H9 (cell line): ENCODE measurements around the gene PCCA. TPM values are rescaled to one million over a fixed set of nuclear protein-coding genes. Genes with fewer than 3 reads are reported as not detected.
A peak's percentile ranks its signal among the peaks of the same experiment; 100 is the strongest.

Experiments
- DNase-seq: peaks from one replicate; pipeline ENCODE4 v3.0.0-alpha.2; 2017
- H2AFZ ChIP-seq: one replicate; pipeline ENCODE4 v1.6.1; 2013; ENCODE audit warnings: mild to moderate bottlenecking, low read length, control low read depth, moderate library complexity
- H2AK5ac ChIP-seq: 2 replicates; pipeline ENCODE4 v1.6.1; 2013; ENCODE audit warnings: low read length, control low read depth, mixed read lengths; ENCODE audit not compliant: insufficient read length
- H2BK120ac ChIP-seq: one replicate; pipeline ENCODE4 v1.6.1; 2013; ENCODE audit warnings: low read depth, mild to moderate bottlenecking, low read length, control low read depth, inconsistent platforms; ENCODE audit not compliant: poor library complexity, severe bottlenecking
- H2BK12ac ChIP-seq: 2 replicates; pipeline ENCODE4 v1.6.1; 2013; ENCODE audit warnings: low read length, control low read depth, mixed read lengths, low read depth; ENCODE audit not compliant: insufficient read length
- H2BK15ac ChIP-seq: 2 replicates; pipeline ENCODE4 v1.6.1; 2013; ENCODE audit warnings: low read depth, low read length, control low read depth
- H2BK20ac ChIP-seq: one replicate; pipeline ENCODE4 v1.6.1; 2013; ENCODE audit warnings: low read depth, mild to moderate bottlenecking, low read length, control low read depth, inconsistent platforms; ENCODE audit not compliant: poor library complexity, severe bottlenecking
- H2BK5ac ChIP-seq: 2 replicates; pipeline ENCODE4 v1.6.1; 2013; ENCODE audit warnings: low read length, control low read depth, mixed read lengths; ENCODE audit not compliant: insufficient read length
- H3K14ac ChIP-seq: 2 replicates; pipeline ENCODE4 v1.6.1; 2013; ENCODE audit warnings: low read length, control low read depth; ENCODE audit not compliant: insufficient read depth
- H3K18ac ChIP-seq: 2 replicates; pipeline ENCODE4 v1.6.1; 2013; ENCODE audit warnings: low read depth, mild to moderate bottlenecking, mixed read lengths, low read length, control low read depth; ENCODE audit not compliant: insufficient read length
- H3K23ac ChIP-seq: 2 replicates; pipeline ENCODE4 v1.6.1; 2013; ENCODE audit warnings: low read length, control low read depth, mixed read lengths, low read depth; ENCODE audit not compliant: insufficient read length
- H3K23me2 ChIP-seq: 2 replicates; pipeline ENCODE4 v1.6.1; 2013; ENCODE audit warnings: low read depth, mild to moderate bottlenecking, mixed read lengths, low read length, control low read depth; ENCODE audit not compliant: insufficient read length, poor library complexity, severe bottlenecking
- H3K27ac ChIP-seq: 2 replicates; pipeline ENCODE4 v1.5.1; 2013; ENCODE audit warnings: low read length, control low read depth, mixed read lengths, low read depth; ENCODE audit not compliant: insufficient read length
- H3K27me3 ChIP-seq: 2 replicates; pipeline ENCODE4 v1.6.1; 2013; ENCODE audit warnings: low read length, control low read depth, inconsistent platforms; ENCODE audit not compliant: insufficient read depth
- H3K4ac ChIP-seq: 2 replicates; pipeline ENCODE4 v1.6.1; 2013; ENCODE audit warnings: low read depth, mild to moderate bottlenecking, control low read depth, inconsistent platforms, low read length, moderate library complexity
- H3K4me1 ChIP-seq: 2 replicates; pipeline ENCODE4 v1.6.1; 2013; ENCODE audit warnings: low read length, control low read depth, inconsistent platforms; ENCODE audit not compliant: insufficient read depth
- H3K4me2 ChIP-seq: 2 replicates; pipeline ENCODE4 v1.6.1; 2013; ENCODE audit warnings: low read length, control low read depth, mixed read lengths; ENCODE audit not compliant: insufficient read length, insufficient read depth
- H3K56ac ChIP-seq: 2 replicates; pipeline ENCODE4 v1.6.1; 2013; ENCODE audit warnings: low read depth, mild to moderate bottlenecking, mixed read lengths, low read length, control low read depth; ENCODE audit not compliant: insufficient read length
- H3K79me1 ChIP-seq: 2 replicates; pipeline ENCODE4 v1.6.1; 2013; ENCODE audit warnings: low read depth, mild to moderate bottlenecking, moderate library complexity, low read length, control low read depth, inconsistent platforms; ENCODE audit not compliant: insufficient read depth, poor library complexity, severe bottlenecking
- H3K79me2 ChIP-seq: 2 replicates; pipeline ENCODE4 v1.6.1; 2013; ENCODE audit warnings: low read length, control low read depth, inconsistent platforms; ENCODE audit not compliant: insufficient read depth
- H3K9ac ChIP-seq: 2 replicates; pipeline ENCODE4 v1.6.1; 2013; ENCODE audit warnings: low read length, control low read depth, mixed read lengths; ENCODE audit not compliant: insufficient read length; ENCODE audit errors: extremely low read depth
- H3K9me3 ChIP-seq: one replicate; pipeline ENCODE4 v1.6.1; 2013; ENCODE audit warnings: low read depth, low read length, inconsistent platforms; ENCODE audit not compliant: control insufficient read depth
- H3T11ph ChIP-seq: one replicate; pipeline ENCODE4 v1.6.1; 2013; ENCODE audit warnings: mild to moderate bottlenecking, low read length, control low read depth, inconsistent platforms
- H4K20me1 ChIP-seq: one replicate; pipeline ENCODE4 v1.6.1; 2013; ENCODE audit not compliant: control insufficient read depth, insufficient read length, insufficient read depth
- H4K5ac ChIP-seq: 2 replicates; pipeline ENCODE4 v1.6.1; 2013; ENCODE audit warnings: low read depth, mild to moderate bottlenecking, mixed read lengths, low read length, control low read depth; ENCODE audit not compliant: insufficient read length
- H4K8ac ChIP-seq: replicated peaks from 2 replicates; pipeline ENCODE4 v1.6.1; 2013; ENCODE audit warnings: low read length, control low read depth, mixed read lengths, low read depth; ENCODE audit not compliant: insufficient read length
- H4K91ac ChIP-seq: 2 replicates; pipeline ENCODE4 v1.6.1; 2013; ENCODE audit warnings: low read depth, mild to moderate bottlenecking, moderate library complexity, mixed read lengths, low read length, control low read depth; ENCODE audit not compliant: insufficient read length
- H3K27ac Mint-ChIP-seq, 3 experiments: 2 replicates in 2 of 3; 3 replicates in 1 of 3; pipeline ENCODE4 v1.8.0; 2020 to 2021; ENCODE audit warnings: mixed read lengths in 3 of 3, mild to moderate bottlenecking in 1 of 3, moderate library complexity in 1 of 3
- H3K27me3 Mint-ChIP-seq: 2 replicates; pipeline ENCODE4 v1.8.0; 2021; ENCODE audit warnings: low read depth, mild to moderate bottlenecking, moderate library complexity, mixed read lengths
- H3K36me3 Mint-ChIP-seq, 3 experiments: 2 replicates in 2 of 3; 3 replicates in 1 of 3; pipeline ENCODE4 v1.8.0; 2020 to 2021; ENCODE audit warnings: low read depth in 3 of 3, mixed read lengths in 3 of 3; ENCODE audit not compliant: insufficient read depth in 1 of 3
- H3K4me1 Mint-ChIP-seq, 2 experiments: 2 replicates each; pipeline ENCODE4 v1.8.0; 2020; ENCODE audit warnings: mixed read lengths in 2 of 2
- H3K4me3 Mint-ChIP-seq, 2 experiments: 2 replicates in 1 of 2; 3 replicates in 1 of 2; pipeline ENCODE4 v1.8.0; 2020 to 2021; ENCODE audit warnings: mild to moderate bottlenecking in 2 of 2, mixed read lengths in 2 of 2, moderate library complexity in 1 of 2
- H3K9me3 Mint-ChIP-seq, 2 experiments: 2 replicates in 1 of 2; 3 replicates in 1 of 2; pipeline ENCODE4 v1.8.0; 2020; ENCODE audit warnings: mild to moderate bottlenecking in 2 of 2, mixed read lengths in 2 of 2, moderate library complexity in 1 of 2
- CTCF ChIP-seq: fragments of 200-600 bp; sonication (generic); conservative IDR thresholded peaks from 3 replicates; pipeline ENCODE4 v1.8.0; 2021; ENCODE audit warnings: antibody characterized with exemption, mild to moderate bottlenecking
- WGBS: extraction: QIAGEN DNeasy Blood & Tissue Kit; methylation state at CpG from one replicate; pipeline ENCODE4 v1.1.7; 2013; ENCODE audit warnings: missing lambda C conversion rate, low lambda C conversion rate, mixed read lengths; ENCODE audit not compliant: insufficient read length; ENCODE audit errors: extremely low coverage; 5-methylcytosine and 5-hydroxymethylcytosine counted together
- total RNA-seq: library from RNA; stranded (reverse); gene quantifications from 2 replicates; pipeline ENCODE4 v1.2.1, GENCODE V29; 2021

Gene PCCA
- total RNA-seq, 1 experiment from 2014 or later = 56.5 TPM

- no peak for DNase-seq
- H2BK15ac ChIP-seq = no peak overlapping the region
- H2BK12ac ChIP-seq = no peak overlapping the region
- peak overlapping the region; percentile 3 to 87; a peak in 4 of 5 replicates for H3K4me3 Mint-ChIP-seq
- H4K8ac ChIP-seq = no peak overlapping the region
- no peak overlapping the region for H2AFZ ChIP-seq
- no peak overlapping the region for H3K18ac ChIP-seq
- H3K27me3 Mint-ChIP-seq = no peaks in the 10 kb centered on the region; the same call in 1 of the 2 replicates
- peaks cover 37% of the 10 kb centered on the region for H3K79me2 ChIP-seq
- no peak overlapping the region for H2BK120ac ChIP-seq
- H4K5ac ChIP-seq = no peak overlapping the region
- H3T11ph ChIP-seq = no peak overlapping the region
- H3K27me3 ChIP-seq = no peaks in the 10 kb centered on the region
- no peak overlapping the region for H4K91ac ChIP-seq
- H3K9ac ChIP-seq = no peak overlapping the region
- peaks cover 23 to 41% (median 35%) of the 10 kb centered on the region in 3 experiments for H3K36me3 Mint-ChIP-seq
- H3K79me1 ChIP-seq = peaks cover 11% of the 10 kb centered on the region
- H2AK5ac ChIP-seq = no peak overlapping the region
- H2BK20ac ChIP-seq = no peak overlapping the region
- H3K27ac Mint-ChIP-seq = no peak overlapping the region
- no peak overlapping the region for H3K4ac ChIP-seq
- H3K23me2 ChIP-seq = peaks cover 10% of the 10 kb centered on the region
- H4K20me1 ChIP-seq = no peaks in the 10 kb centered on the region
- H3K14ac ChIP-seq = no peak overlapping the region
- no peak overlapping the region for H3K27ac ChIP-seq
- peaks cover 5% of the 10 kb centered on the region in 2 experiments; a peak in 4 of 5 replicates for H3K9me3 Mint-ChIP-seq
- no peak overlapping the region for H2BK5ac ChIP-seq
- peaks cover 40 to 46% of the 10 kb centered on the region in 2 experiments for H3K4me1 Mint-ChIP-seq
- H3K9me3 ChIP-seq = no peaks in the 10 kb centered on the region
- H3K4me2 ChIP-seq = peak overlapping the region; percentile 9
- no peaks in the 10 kb centered on the region for H3K4me1 ChIP-seq
- WGBS = no CpG with 5 or more reads among the region's 1 CpG
- no peak for TF ChIP-seq CTCF
- no peak overlapping the region for H3K56ac ChIP-seq
- no peak overlapping the region for H3K23ac ChIP-seq
These were observed 2.0 kb downstream of the PCCA start for GRCh38 chr13:100090861-100091260.
